ENCODE measurements around the gene SCARF2.

Gene SCARF2

GRCh38 chr22:20424568-20424931, 13.1 kb downstream of the SCARF2 start:
- DNase-seq (ENCODE audit: low read depth), result no peak
- TF ChIP-seq CTCF (IDR thresholded peaks at IDR 0.05; ENCODE audit: low read length, missing control alignments), result no peak
- H3K4me3 ChIP-seq (replicated peaks; ENCODE audit: low read depth, low read length), result no peak overlapping the region

- DNase-seq (ENCODE audit: low read depth), result no peak
- H3K4me3 ChIP-seq (replicated peaks; ENCODE audit: low read depth, low read length), result no peak overlapping the region
- TF ChIP-seq CTCF (IDR thresholded peaks at IDR 0.05; ENCODE audit: low read length, missing control alignments), result no peak
Observed at GRCh38 chr22:20423906-20424551, 13.6 kb downstream of the SCARF2 start.

GRCh38 chr22:20423008-20423905, 14.4 kb downstream of the SCARF2 start:
- DNase-seq (ENCODE audit: low read depth), result no peak
- no peak overlapping the region for H3K4me3 ChIP-seq (replicated peaks; ENCODE audit: low read depth, low read length)
- TF ChIP-seq CTCF (IDR thresholded peaks at IDR 0.05; ENCODE audit: low read length, missing control alignments), result no peak

- no peak for TF ChIP-seq CTCF (IDR thresholded peaks at IDR 0.05; ENCODE audit: low read length, missing control alignments)
- DNase-seq (ENCODE audit: low read depth), result no peak
- H3K4me3 ChIP-seq (replicated peaks; ENCODE audit: low read depth, low read length), result no peak overlapping the region
Observed at GRCh38 chr22:20422271-20423007, 15.2 kb downstream of the SCARF2 start.

GRCh38 chr22:20421507-20421874, 16.1 kb downstream of the SCARF2 start:
- no peak for TF ChIP-seq CTCF (IDR thresholded peaks at IDR 0.05; ENCODE audit: low read length, missing control alignments)
- no peak overlapping the region for H3K4me3 ChIP-seq (replicated peaks; ENCODE audit: low read depth, low read length)
- DNase-seq (ENCODE audit: low read depth), result no peak

GRCh38 chr22:20420157-20420842, 17.3 kb downstream of the SCARF2 start:
- TF ChIP-seq CTCF (IDR thresholded peaks at IDR 0.05; ENCODE audit: low read length, missing control alignments), result no peak
- no peak for DNase-seq (ENCODE audit: low read depth)
- H3K4me3 ChIP-seq (replicated peaks; ENCODE audit: low read depth, low read length), result no peak overlapping the region
